Progenitor cell of endocrine pancreas (in vitro differentiated cells): ENCODE measurements around the gene TEAD1. TPM values are rescaled to one million over a fixed set of nuclear protein-coding genes. Genes with fewer than 3 reads are reported as not detected.

ENCODE experiments used
- DNase-seq: peaks from one replicate; pipeline ENCODE4 v3.0.0; 2021; ENCODE audit warnings: low spot score; ENCODE audit not compliant: unreplicated experiment
- H3K27ac Mint-ChIP-seq: 2 replicates; pipeline ENCODE4 v1.8.0; 2021; ENCODE audit warnings: mild to moderate bottlenecking, moderate library complexity, mixed read lengths
- H3K27me3 Mint-ChIP-seq: 2 replicates; pipeline ENCODE4 v1.8.0; 2021; ENCODE audit warnings: mixed read lengths
- H3K36me3 Mint-ChIP-seq: 2 replicates; pipeline ENCODE4 v1.8.0; 2022; ENCODE audit warnings: mixed read lengths; ENCODE audit not compliant: insufficient read depth
- H3K4me1 Mint-ChIP-seq: 2 replicates; pipeline ENCODE4 v1.8.0; 2021; ENCODE audit warnings: low read depth, mixed read lengths
- H3K4me3 Mint-ChIP-seq: 2 replicates; pipeline ENCODE4 v1.8.0; 2021; ENCODE audit warnings: low read depth, mild to moderate bottlenecking, moderate library complexity, mixed read lengths
- H3K9me3 Mint-ChIP-seq: 2 replicates; pipeline ENCODE4 v1.8.0; 2021; ENCODE audit warnings: low read depth, mixed read lengths
- total RNA-seq: library from RNA; stranded (reverse); gene quantifications from 2 replicates; pipeline ENCODE4 v1.2.1, GENCODE V29; 2021
- TF ChIP-seq, protein P1 (sequence below): fragments of 200-600 bp; sonication (generic); IDR thresholded peaks from one replicate; pipeline ENCODE4 v1.5.0; 2021; ENCODE audit warnings: antibody characterized with exemption, mild to moderate bottlenecking; ENCODE audit not compliant: unreplicated experiment

Gene TEAD1
- total RNA-seq, 1 donor from 2014 or later: 92.4 TPM

DNA sequence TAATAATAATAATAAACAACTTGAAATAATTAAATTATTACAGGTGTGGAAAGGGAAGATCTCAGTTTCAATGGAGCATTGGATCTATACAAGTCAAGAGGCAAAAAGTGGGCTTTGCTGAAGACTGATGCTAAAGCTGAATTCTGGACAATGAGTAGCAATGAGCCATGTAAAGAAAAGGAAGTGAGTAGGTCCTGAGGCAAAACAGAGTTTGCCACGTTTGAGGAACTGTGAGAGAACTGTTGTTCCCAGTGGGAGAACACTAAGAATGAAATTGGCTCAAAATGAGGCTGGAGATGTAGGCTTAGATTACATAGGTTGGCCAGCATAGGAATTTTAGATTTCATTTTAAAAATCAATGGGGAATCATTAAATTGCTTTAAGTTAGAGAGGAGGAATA, 33.9 kb upstream of the TEAD1 start:
- Mint-ChIP-seq H3K27me3 (no peaks in the 10 kb centered on the region), H3K36me3 (no peaks in the 10 kb centered on the region), H3K4me1 (peaks cover 3% of the 10 kb centered on the region), H3K4me3 (no peak overlapping the region), H3K9me3 (no peaks in the 10 kb centered on the region), H3K27ac (no peak overlapping the region)
- no peak for DNase-seq
- TF ChIP-seq, protein P1, sequence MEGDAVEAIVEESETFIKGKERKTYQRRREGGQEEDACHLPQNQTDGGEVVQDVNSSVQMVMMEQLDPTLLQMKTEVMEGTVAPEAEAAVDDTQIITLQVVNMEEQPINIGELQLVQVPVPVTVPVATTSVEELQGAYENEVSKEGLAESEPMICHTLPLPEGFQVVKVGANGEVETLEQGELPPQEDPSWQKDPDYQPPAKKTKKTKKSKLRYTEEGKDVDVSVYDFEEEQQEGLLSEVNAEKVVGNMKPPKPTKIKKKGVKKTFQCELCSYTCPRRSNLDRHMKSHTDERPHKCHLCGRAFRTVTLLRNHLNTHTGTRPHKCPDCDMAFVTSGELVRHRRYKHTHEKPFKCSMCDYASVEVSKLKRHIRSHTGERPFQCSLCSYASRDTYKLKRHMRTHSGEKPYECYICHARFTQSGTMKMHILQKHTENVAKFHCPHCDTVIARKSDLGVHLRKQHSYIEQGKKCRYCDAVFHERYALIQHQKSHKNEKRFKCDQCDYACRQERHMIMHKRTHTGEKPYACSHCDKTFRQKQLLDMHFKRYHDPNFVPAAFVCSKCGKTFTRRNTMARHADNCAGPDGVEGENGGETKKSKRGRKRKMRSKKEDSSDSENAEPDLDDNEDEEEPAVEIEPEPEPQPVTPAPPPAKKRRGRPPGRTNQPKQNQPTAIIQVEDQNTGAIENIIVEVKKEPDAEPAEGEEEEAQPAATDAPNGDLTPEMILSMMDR: no peak

DNA sequence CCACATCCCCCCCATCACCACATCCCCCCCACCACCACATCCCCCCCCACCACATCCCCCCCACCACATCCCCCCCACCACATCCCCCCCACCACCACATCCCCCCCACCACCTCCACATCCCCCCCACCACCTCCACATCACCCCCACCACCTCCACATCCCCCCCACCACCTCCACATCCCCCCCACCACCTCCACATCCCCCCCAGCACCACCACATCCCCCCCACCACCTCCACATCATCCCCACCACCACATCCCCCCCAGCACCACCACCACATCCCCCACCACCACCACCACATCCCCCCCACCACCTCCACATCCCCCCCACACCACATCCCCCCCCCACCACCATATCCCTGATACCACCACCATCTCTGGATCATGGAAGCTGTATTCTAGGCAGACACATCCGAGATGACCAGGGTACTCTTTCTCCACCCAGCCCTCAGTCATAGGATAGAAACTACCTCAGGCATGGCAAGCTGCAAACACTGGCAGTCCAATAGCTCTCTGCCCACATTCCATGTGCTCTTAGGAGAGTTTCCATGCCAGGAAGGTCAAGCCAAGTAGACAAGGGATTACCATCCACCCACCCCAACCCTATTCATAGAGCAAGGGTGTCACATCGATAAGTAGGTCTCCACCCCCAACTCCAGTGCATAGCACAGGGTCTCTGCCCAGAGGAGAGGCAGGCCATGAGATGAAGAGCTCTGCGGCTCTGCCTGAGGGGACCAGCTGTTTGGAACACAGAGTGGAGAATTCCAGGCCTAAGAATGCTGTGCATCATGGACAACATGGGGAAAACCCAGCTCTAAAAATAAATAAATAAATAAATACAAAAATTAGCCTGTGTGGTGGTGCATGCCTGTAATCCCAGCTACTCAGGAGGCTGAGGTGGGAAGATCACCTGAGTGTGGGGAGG, 33.0 kb upstream of the TEAD1 start:
- Mint-ChIP-seq H3K36me3 (no peaks in the 10 kb centered on the region), H3K4me1 (peaks cover 3% of the 10 kb centered on the region), H3K9me3 (peaks cover 1% of the 10 kb centered on the region), H3K27me3 (no peaks in the 10 kb centered on the region), H3K27ac (no peak overlapping the region), H3K4me3 (no peak overlapping the region)
- DNase-seq: no peak
- TF ChIP-seq, protein P1: no peak

DNA sequence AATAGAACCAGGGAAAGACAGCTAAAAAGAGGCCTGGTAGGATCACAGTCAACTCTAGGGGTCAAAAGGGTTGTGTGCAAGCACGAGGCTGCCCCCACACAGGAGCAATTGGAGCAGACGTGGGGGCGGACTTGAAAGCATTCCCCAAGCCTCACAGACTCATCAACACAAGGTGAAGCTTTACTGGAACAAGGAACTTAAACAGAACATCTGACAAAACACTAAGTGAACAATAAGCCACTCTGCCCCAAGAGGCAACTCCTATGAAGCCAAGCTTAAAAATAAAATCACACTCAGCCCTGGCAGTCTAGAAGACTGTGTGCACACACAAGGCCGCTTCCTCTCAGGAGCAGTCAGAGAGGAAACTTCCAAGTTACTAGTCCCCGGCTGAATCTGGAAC, 32.2 kb upstream of the TEAD1 start:
- DNase-seq: no peak
- Mint-ChIP-seq H3K27me3 (no peaks in the 10 kb centered on the region), H3K4me1 (peaks cover 3% of the 10 kb centered on the region), H3K27ac (no peak overlapping the region), H3K36me3 (no peaks in the 10 kb centered on the region), H3K9me3 (peaks cover 5% of the 10 kb centered on the region), H3K4me3 (no peak overlapping the region)
- TF ChIP-seq, protein P1: no peak

DNA sequence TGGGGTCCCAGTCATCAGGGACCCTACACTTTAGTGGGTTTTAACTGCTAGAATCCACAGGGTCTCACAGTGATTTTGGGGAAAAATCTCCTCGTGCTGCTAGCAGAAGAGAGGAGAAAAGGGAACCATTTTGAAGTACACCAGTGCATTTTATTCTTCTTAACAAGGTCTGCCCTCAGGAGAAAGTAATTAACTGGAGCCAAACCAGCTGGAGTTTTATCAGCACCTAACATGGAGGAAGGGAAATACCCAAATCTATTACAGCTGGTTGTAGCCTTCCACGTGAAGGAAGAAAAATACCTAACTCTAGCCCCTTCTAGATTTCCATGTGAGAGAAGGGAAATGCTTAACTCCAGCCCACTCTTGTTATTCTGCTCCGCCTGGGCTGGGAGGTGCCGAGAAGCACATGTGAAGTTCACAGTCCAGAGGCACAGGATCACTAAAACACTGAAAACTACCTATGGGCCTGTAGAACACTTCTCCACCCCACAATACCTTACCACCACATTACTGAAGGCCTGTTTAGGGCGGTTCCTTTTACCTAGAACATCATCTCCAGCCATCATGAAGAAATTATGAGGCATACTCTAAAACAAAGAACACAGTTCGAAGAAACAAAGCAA, 31.3 kb upstream of the TEAD1 start:
- no peaks in the 10 kb centered on the region for H3K36me3 Mint-ChIP-seq
- H3K4me1 Mint-ChIP-seq: peaks cover 3% of the 10 kb centered on the region
- TF ChIP-seq, protein P1: no peak
- H3K27ac Mint-ChIP-seq: peak overlapping the region; percentile 72
- H3K4me3 Mint-ChIP-seq: no peak overlapping the region
- no peak for DNase-seq
- H3K9me3 Mint-ChIP-seq: peaks cover 5% of the 10 kb centered on the region
- no peaks in the 10 kb centered on the region for H3K27me3 Mint-ChIP-seq

DNA sequence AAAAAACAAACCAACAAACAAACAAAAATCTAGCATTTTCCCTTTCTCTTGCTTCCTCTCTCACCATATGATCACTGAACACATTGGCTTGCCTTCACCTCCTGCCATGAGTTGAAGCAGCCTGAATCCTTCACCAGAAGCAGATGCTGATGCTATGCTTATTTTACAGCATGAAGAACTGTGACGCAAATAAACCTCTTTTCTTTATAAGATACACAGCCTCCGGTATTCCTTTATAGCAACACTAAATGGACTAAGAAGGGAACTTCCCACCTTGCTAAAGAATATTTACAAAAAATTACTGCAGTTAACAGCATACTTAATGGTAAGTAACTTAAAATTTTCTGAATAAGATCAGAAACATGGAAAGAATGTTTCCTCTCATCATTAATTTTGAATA, 27.7 kb upstream of the TEAD1 start:
- peaks cover 3% of the 10 kb centered on the region for H3K4me1 Mint-ChIP-seq
- no peak overlapping the region for H3K27ac Mint-ChIP-seq
- H3K4me3 Mint-ChIP-seq: no peak overlapping the region
- no peaks in the 10 kb centered on the region for H3K36me3 Mint-ChIP-seq
- DNase-seq: no peak
- no peaks in the 10 kb centered on the region for H3K27me3 Mint-ChIP-seq
- TF ChIP-seq, protein P1: no peak
- H3K9me3 Mint-ChIP-seq: peaks cover 5% of the 10 kb centered on the region
